Measurements from ENCODE around the gene GAS2.

Gene GAS2

GRCh38 chr11:22666325-22666687 lies at the start of gene GAS2:
Gene GAS2, plus strand, starts transcription at chr11:22666611. Its CDS starts 8,259 bp downstream, at chr11:22674870.
- DNase-seq (ENCODE audit: low read depth, low spot score): no peak
- TF ChIP-seq CTCF (IDR thresholded peaks at IDR 0.05; ENCODE audit: insufficient read depth, low read length, missing control alignments): no peak
- ChIA-PET CTCF (interaction anchor here (1.1 kb wide), 1 partner anchor 42 kb away, joined by 3 read pairs; no protein-coding TSS in a partner anchor), POLR2A (no interaction called here)
- H3K4me3 ChIP-seq (ENCODE audit: low read depth, low read length): peak within 1 kb of the TSS; percentile 21

- no peak for TF ChIP-seq CTCF (IDR thresholded peaks at IDR 0.05; ENCODE audit: insufficient read depth, low read length, missing control alignments)
- ChIA-PET CTCF (no interaction called here), POLR2A (no interaction called here)
- no peak for DNase-seq (ENCODE audit: low read depth, low spot score)
- H3K4me3 ChIP-seq (ENCODE audit: low read depth, low read length): no peak overlapping the region
Observed at GRCh38 chr11:22617868-22618267, 48.5 kb upstream of the GAS2 start.

- CTCF ChIA-PET: interaction anchor here (0.9 to 1.3 kb wide), 3 partner anchors 19 to 41 kb away, joined by 3 read pairs; partner anchors contain the start of gene GAS2
- peak overlapping the region; percentile 91 for H3K4me3 ChIP-seq (ENCODE audit: low read depth, low read length)
- peak; percentile 3 for DNase-seq (ENCODE audit: low read depth, low spot score)
- POLR2A ChIA-PET: no interaction called here
- TF ChIP-seq CTCF (IDR thresholded peaks at IDR 0.05; ENCODE audit: insufficient read depth, low read length, missing control alignments): peak; percentile 67
Observed at GRCh38 chr11:22624742-22625447, 41.5 kb upstream of the GAS2 start.

GRCh38 chr11:22625448-22626287 lies 40.7 kb upstream of the GAS2 start, which contains the start of gene FANCF:
Gene FANCF, minus strand, starts transcription at chr11:22625823. Its CDS starts 13 bp downstream, at chr11:22625810.
- ChIA-PET POLR2A (no interaction called here), CTCF (interaction anchor here (1.0 to 1.3 kb wide), 2 partner anchors 18 to 41 kb away, joined by 3 read pairs; partner anchors contain the start of gene GAS2)
- peak; percentile 96 for DNase-seq (ENCODE audit: low read depth, low spot score)
- no peak for TF ChIP-seq CTCF (IDR thresholded peaks at IDR 0.05; ENCODE audit: insufficient read depth, low read length, missing control alignments)
- peak within 1 kb of the TSS; percentile 91 for H3K4me3 ChIP-seq (ENCODE audit: low read depth, low read length)

- no peak for DNase-seq (ENCODE audit: low read depth, low spot score)
- H3K4me3 ChIP-seq (ENCODE audit: low read depth, low read length): no peak overlapping the region; the same call in 1 of the 2 replicates
- no peak for TF ChIP-seq CTCF (IDR thresholded peaks at IDR 0.05; ENCODE audit: insufficient read depth, low read length, missing control alignments)
- ChIA-PET POLR2A (no interaction called here), CTCF (no interaction called here)
Observed at GRCh38 chr11:22626573-22627239, 39.7 kb upstream of the GAS2 start.

All from AG04449 (cell line).